HG03097 (cell line): Measurements from ENCODE around the gene RHOT2.

ENCODE experiments used
- ATAC-seq: cut with Tn5 transposase; IDR thresholded peaks from one replicate; pipeline ENCODE4 v1.9.1; 2021; ENCODE audit not compliant: unreplicated experiment, low FRiP score

Gene RHOT2

GRCh38 chr16:632486-633335 lies 35.2 kb upstream of the RHOT2 start:
- ATAC-seq = no peak

DNA sequence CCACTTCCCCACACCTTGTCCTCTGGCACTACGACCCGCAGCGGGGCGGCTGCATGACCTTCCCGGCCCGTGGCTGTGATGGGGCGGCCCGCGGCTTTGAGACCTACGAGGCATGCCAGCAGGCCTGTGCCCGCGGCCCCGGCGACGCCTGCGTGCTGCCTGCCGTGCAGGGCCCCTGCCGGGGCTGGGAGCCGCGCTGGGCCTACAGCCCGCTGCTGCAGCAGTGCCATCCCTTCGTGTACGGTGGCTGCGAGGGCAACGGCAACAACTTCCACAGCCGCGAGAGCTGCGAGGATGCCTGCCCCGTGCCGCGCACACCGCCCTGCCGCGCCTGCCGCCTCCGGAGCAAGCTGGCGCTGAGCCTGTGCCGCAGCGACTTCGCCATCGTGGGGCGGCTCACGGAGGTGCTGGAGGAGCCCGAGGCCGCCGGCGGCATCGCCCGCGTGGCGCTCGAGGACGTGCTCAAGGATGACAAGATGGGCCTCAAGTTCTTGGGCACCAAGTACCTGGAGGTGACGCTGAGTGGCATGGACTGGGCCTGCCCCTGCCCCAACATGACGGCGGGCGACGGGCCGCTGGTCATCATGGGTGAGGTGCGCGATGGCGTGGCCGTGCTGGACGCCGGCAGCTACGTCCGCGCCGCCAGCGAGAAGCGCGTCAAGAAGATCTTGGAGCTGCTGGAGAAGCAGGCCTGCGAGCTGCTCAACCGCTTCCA lies 34.4 kb upstream of the RHOT2 start:
- ATAC-seq = no peak

DNA sequence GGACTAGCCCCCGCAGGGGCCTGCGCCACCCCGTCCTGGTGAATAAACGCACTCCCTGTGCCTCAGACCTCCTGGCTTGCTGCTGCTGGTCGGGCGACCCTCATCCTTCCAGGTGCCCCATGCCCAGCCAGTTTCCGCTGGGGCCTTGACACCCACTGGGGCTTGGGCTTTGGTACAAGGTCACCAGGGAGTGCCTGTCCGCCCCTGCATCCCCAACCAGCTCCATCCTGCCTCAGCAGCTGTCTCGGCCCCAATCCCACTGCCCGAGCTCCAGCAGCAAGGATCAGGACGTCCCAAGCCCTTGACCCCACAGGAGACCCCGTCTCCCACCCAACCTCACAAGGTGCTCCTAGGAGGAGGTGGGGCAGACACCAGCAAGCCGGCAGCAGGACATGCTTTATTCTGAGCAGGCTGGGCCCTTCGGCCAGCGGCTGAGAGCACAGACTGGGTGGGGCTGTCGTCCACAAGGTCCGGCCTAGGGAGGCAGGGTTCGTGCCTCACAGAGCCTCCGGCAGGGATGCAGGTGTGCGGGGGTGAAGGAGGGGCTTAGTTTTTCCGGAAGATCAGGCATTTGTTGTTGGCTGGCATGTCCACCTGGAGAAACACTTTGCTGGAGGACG lies 33.8 kb upstream of the RHOT2 start:
- no peak for ATAC-seq

GRCh38 chr16:634996-635395 lies 32.9 kb upstream of the RHOT2 start:
- no peak for ATAC-seq

DNA sequence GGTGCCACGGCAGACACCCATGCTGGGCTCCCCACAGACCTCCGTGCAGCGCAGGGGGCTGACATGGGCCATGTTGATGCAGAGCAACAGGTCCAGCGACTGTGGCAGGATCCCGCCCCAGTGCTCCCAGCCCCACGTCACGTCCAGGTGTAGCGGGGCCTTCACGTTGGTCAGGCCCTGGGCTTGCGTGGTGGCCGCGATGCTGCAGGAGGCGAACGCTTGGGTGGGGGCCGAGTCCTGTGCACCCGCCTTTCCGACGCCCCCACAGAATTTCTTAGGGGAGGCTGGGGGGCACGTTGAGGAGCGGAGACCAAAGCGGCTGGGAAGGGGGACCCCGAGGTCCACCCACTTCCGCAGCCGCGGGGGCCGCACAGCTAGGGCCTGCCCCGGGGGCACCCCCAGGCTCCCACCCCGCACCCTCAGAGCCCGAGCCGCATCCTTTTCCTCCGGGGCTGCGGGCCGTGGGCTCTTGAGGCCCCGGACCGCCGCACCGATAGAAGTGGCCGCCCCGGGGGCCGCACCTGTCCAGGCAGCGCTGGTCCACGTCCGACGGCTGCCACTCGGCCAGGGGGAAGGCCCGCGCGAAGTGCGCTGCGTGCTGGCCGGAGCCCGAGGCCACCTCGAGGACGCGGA lies 32.2 kb upstream of the RHOT2 start:
- ATAC-seq = no peak

DNA sequence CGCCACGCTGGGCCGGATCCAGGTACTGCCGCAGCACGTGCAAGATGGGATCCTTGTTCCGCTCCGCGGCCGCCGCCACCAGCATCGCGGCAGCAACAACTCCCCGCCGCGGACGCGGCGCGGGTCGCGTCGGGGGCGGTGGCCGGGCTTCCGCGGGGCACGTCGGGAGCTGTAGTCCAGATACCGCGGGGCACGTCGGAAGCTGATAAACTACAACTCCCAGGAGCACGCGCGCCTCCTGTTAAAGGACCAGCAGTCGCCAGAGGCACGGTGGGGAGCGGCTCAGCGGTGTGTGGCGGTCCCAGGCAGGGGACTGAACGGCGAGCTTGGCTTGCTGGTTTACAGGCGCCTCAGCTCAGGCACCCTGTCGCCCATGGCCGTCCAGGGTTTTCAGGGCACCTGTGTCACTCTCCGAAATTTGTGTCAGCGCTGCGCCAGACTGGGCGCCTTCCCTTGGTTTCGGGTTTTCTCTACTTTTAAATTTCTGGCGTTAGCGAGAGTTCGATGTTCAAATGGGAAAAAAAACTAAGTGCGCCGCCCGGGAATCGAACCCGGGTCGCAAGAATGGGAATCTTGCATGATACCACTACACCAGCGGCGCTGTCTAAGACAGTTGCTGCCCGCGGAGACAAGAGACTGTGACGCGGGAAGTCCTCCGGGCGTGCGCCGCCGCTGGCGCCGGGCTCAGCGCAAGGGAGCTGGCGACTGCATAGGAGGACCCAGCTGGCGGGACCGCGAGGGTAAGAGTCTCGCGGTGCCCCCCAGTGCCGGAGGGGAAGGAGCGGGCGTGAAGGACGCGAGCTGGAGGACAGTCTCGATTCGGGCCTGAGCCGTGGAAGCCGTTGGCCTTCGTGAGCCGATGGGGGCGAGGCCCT lies 31.5 kb upstream of the RHOT2 start, which contains the start of gene METTL26:
Gene METTL26 (minus strand): TSS at position 100 of the 875 bp plus-strand sequence. CDS start 15 bp downstream, at position 85.
- peak; percentile 51 for ATAC-seq

GRCh38 chr16:637081-638018 lies 30.6 kb upstream of the RHOT2 start:
- no peak for ATAC-seq

- no peak for ATAC-seq
These were observed 29.8 kb upstream of the RHOT2 start for GRCh38 chr16:638034-638543.

GRCh38 chr16:638836-639235 lies 29.1 kb upstream of the RHOT2 start:
- ATAC-seq = no peak

GRCh38 chr16:640614-641013 lies 27.3 kb upstream of the RHOT2 start:
- ATAC-seq = no peak

- peak; percentile 54 for ATAC-seq
These were observed 26.4 kb upstream of the RHOT2 start, which contains the start of gene MCRIP2 for GRCh38 chr16:641326-642188. TSS of gene MCRIP2 (plus strand) at chr16:641828. CDS start at chr16:641992, 164 bp downstream.

DNA sequence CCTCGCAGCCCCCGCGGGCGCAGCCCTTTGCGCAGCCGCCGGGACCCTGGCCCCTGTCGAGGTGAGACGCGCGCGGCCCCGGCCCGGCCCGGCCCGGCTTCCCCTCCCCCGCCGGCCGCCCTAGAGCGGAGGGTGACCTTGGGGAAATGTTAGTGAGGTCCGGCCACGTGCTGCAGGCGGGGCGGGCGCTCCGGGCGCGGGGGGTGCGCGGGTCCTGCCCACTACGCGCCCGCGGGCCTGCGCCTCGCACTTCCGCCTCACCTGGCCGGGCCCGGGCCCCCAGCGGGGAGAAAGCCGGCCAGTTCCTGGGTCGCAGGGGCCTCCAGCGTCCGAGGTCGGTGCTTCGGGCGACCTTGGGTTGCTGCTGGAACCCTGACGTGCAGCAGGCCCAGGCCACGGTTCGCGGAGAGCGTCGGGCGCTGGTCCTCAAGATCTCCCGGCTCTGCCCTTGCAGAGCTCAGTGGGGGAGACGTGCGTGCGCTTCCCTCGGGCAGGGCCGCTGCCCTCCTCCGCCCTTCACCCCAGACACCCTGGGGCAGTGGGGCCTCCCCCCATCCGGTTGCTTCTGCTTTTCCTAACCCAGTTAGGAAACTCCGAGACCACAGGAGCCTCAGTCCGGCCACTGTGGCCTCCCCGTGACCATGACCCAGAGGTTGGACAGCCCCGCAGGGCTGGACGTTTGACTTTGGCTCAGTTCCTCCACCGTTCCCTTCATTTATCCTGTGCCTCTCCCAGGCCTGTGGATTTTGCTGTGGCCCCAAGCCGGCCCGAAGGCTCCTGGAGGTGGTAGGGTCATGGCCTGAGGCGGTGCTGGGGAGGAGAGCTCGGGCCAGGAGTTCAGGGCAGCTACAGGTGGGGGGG lies 25.5 kb upstream of the RHOT2 start:
- ATAC-seq = peak; percentile 21

DNA sequence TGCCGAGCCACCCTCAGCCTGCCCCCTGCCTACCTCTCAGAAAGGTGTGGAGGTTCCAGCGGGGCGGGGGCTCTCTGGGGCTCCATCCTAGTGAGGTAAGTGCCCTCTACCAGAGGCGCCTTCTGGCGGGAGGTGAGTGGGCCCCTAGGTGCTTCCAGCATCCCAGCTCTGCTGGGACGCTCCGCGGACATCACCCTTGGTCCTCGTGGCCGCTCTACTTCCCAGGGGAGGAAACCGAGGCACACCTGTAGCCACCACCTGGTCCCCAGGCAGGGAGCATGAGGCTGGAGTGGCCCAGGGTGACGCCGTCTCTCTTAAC lies 24.9 kb upstream of the RHOT2 start:
- no peak for ATAC-seq

DNA sequence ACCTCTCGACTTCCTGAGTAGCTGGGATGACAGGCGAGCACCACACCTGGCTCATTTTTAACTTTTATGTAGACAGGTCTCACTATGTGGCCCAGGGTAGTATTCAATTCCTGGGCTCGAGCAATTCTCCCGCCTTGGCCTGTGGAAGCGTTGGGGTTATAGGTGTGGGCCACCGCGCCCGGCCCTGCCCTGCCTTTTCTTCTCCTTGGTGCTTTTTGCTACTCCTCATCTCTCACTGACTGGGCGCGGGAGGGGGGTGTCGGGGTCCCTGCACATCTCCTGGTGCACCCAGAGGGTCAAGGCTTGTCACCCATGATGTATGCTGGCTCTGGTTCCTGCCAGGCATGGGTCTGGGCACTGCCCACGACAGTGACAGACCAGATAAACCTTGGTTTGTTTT lies 23.4 kb upstream of the RHOT2 start:
- no peak for ATAC-seq

DNA sequence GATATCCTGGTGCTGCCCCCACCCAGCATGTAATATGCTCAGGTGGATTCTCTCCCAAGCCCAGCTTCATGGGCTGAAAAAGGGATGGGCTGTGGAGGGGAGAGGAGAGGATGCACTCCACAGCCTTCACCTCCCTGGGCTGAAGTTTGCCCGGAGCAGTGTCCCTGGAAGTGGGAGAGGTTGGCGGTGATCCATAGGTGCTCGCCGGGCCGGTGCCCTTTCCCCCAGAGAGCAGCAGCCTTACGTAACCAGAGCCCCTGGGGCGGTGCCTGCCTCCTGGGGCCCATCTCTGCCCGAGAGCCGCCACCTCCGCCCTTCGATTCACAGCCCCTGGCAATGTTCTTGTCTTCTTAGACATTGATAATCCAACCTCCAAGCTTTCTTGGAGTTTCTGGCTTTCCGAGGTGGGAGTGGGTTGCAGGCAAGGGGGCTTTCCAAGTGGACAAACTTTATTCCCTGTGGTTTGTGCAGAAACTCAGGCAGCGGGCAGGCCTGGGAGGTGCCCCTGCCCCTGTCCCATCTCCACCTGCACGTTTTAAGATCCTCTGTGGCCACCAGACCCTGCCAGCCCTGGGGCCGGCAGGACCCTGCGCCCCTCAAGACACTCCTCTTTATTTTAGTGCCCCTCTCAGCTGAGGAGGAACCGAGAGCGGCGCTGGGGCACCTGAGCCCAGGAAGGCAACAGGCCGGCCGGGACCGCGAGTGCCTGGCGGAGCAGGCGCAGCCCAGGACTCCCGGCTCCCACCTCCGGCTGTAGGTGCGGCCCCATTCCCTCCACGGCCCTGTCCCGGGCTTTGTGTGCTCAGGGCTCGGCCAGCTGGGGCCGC lies 21.9 kb upstream of the RHOT2 start:
- ATAC-seq = no peak

DNA sequence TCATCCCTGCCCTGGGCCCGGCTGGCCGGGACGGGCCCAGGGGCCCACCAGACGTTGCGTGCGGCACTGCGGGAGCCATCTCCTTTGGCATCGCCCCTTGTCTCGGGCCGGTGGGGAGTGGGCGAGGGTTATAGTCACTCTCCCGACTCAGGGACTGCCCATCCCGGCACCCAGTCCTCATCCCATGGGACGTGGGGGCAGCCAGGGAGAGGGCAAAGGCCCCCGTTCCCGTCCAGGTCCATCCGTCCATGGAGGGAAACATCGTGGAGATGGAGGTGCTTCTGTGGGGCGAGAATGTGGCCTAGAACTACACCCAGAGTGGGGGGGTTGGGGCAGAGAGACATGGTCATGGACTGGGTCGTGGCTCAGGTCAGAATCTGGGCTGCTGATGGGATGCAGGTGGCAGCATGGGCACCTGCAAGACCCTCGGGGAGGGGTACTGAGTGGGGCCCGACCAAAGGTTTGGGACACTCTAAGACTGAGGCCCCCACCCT lies 21.2 kb upstream of the RHOT2 start:
- ATAC-seq = no peak
